GM21447 (cell line): Measurements from ENCODE around the gene NBEA.
A peak's percentile ranks its signal among the peaks of the same experiment; 100 is the strongest.
"Not testable (repeated sequence)": the region's sequence is repeated elsewhere in the genome, so short reads cannot be mapped to it uniquely, and the experiment has no call there.

Source experiments
- ATAC-seq: cut with Tn5 transposase; IDR thresholded peaks from one replicate; pipeline ENCODE4 v1.9.1; 2021; ENCODE audit not compliant: unreplicated experiment

The NBEA gene

GRCh38 chr13:35058585-35058984 lies 116.5 kb downstream of the NBEA start:
- ATAC-seq: peak; percentile 92

GRCh38 chr13:35086667-35087066 lies 144.6 kb downstream of the NBEA start:
- no peak for ATAC-seq

- no peak for ATAC-seq
These were observed 150.2 kb downstream of the NBEA start for GRCh38 chr13:35092251-35092650.

- no peak for ATAC-seq
These were observed 150.7 kb downstream of the NBEA start for GRCh38 chr13:35092751-35093150.

GRCh38 chr13:35093356-35093755 lies 151.3 kb downstream of the NBEA start:
- no peak for ATAC-seq

- ATAC-seq: not testable (repeated sequence)
These were observed 164.7 kb downstream of the NBEA start for GRCh38 chr13:35106771-35107170.

- ATAC-seq: no peak
These were observed 165.5 kb downstream of the NBEA start for GRCh38 chr13:35107535-35107934.

GRCh38 chr13:35113612-35114011 lies 171.5 kb downstream of the NBEA start:
- not testable (repeated sequence) for ATAC-seq

GRCh38 chr13:35127466-35127865 lies 185.4 kb downstream of the NBEA start:
- no peak for ATAC-seq

GRCh38 chr13:35129500-35129899 lies 187.4 kb downstream of the NBEA start:
- no peak for ATAC-seq

- no peak for ATAC-seq
These were observed 189.4 kb downstream of the NBEA start for GRCh38 chr13:35131471-35131870.

- ATAC-seq: no peak
These were observed 194.5 kb downstream of the NBEA start for GRCh38 chr13:35136585-35136984.

GRCh38 chr13:35139591-35139990 lies 197.5 kb downstream of the NBEA start:
- ATAC-seq: no peak

- ATAC-seq: no peak
These were observed 198.3 kb downstream of the NBEA start for GRCh38 chr13:35140321-35140720.

- no peak for ATAC-seq
These were observed 198.8 kb downstream of the NBEA start for GRCh38 chr13:35140831-35141230.

GRCh38 chr13:35143123-35143522 lies 201.1 kb downstream of the NBEA start:
- no peak for ATAC-seq

- no peak for ATAC-seq
These were observed 202.3 kb downstream of the NBEA start for GRCh38 chr13:35144166-35144890.

- no peak for ATAC-seq
These were observed 204.6 kb downstream of the NBEA start for GRCh38 chr13:35146686-35147085.

- ATAC-seq: peak; percentile 62
These were observed 215.2 kb downstream of the NBEA start for GRCh38 chr13:35157143-35157755.

GRCh38 chr13:35159041-35159440 lies 217.0 kb downstream of the NBEA start:
- no peak for ATAC-seq

- ATAC-seq: no peak
These were observed 218.8 kb downstream of the NBEA start for GRCh38 chr13:35160896-35161295.

GRCh38 chr13:35162420-35162819 lies 220.3 kb downstream of the NBEA start:
- no peak for ATAC-seq

GRCh38 chr13:35163674-35164073 lies 221.6 kb downstream of the NBEA start:
- ATAC-seq: peak; percentile 50
